SK-N-SH (cell line): ENCODE measurements around the gene GPX1. TPM values are rescaled to one million over a fixed set of nuclear protein-coding genes. Genes with fewer than 3 reads are reported as not detected.
"Not testable (repeated sequence)": the region's sequence is repeated elsewhere in the genome, so short reads cannot be mapped to it uniquely, and the experiment has no call there.

Experiments
- CTCF ChIA-PET: fragments of 300-600, 350-600 bp; formaldehyde crosslinking; extraction: SDS; loops from one replicate; lab custom pipeline; 2021; lab: Yijun Ruan, JAX
- POLR2A ChIA-PET: fragments of 350-600 bp; sonication (Branson Sonifier 250); formaldehyde crosslinking; extraction: SDS; loops from one replicate; lab custom pipeline; 2020; ENCODE audit warnings: antibody characterized with exemption, inconsistent platforms; lab: Yijun Ruan, JAX
- DNase-seq: peaks from one replicate; pipeline ENCODE4 v3.0.0; 2012
- H2AFZ ChIP-seq: fragments of 200-600 bp; sonication (generic); 2 replicates; pipeline ENCODE4 v1.8.1; 2016; ENCODE audit warnings: antibody characterized with exemption, mild to moderate bottlenecking, low read depth
- H3F3A ChIP-seq: fragments of 200-600 bp; sonication (generic); replicated peaks from 2 replicates; pipeline ENCODE3; 2016; ENCODE audit warnings: antibody characterized with exemption, mild to moderate bottlenecking; ENCODE audit not compliant: insufficient read depth
- H3K27ac ChIP-seq, 2 experiments: fragments of 200-500 bp in 1 of 2; fragments of 200-600 bp in 1 of 2; sonication (Bioruptor generic) in 1 of 2; sonication (generic), shearing (Covaris generic) in 1 of 2; 2 replicates each; pipeline versions ENCODE4 v1.5.1 to v1.6.1; 2014 to 2016; ENCODE audit warnings: low read depth in 2 of 2, inconsistent platforms in 1 of 2, low read length in 1 of 2, mild to moderate bottlenecking in 1 of 2, mixed read lengths in 1 of 2
- H3K27me3 ChIP-seq: fragments of 200-600 bp; sonication (generic), shearing (Covaris generic); 2 replicates; pipeline ENCODE4 v1.6.1; 2016; ENCODE audit warnings: mixed run types; ENCODE audit not compliant: insufficient read depth
- H3K36me3 ChIP-seq, 2 experiments: fragments of 200-500 bp in 1 of 2; fragments of 200-600 bp in 1 of 2; sonication (Bioruptor generic) in 1 of 2; sonication (generic) in 1 of 2; replicated peaks in 1 of 2; 2 replicates each; pipeline versions ENCODE3 to v1.5.1; 2014 to 2016; ENCODE audit warnings: low read length in 1 of 2, mild to moderate bottlenecking in 1 of 2; ENCODE audit not compliant: insufficient read depth in 2 of 2, control insufficient read depth in 1 of 2
- H3K4me1 ChIP-seq, 2 experiments: fragments of 200-500 bp in 1 of 2; fragments of 200-600 bp in 1 of 2; sonication (Bioruptor generic) in 1 of 2; sonication (generic), shearing (Covaris generic) in 1 of 2; 2 replicates each; pipeline versions ENCODE4 v1.5.1 to v1.6.1; 2014 to 2016; ENCODE audit warnings: low read depth in 1 of 2, low read length in 1 of 2, mixed run types in 1 of 2; ENCODE audit not compliant: insufficient read depth in 2 of 2, control insufficient read depth in 1 of 2
- H3K4me2 ChIP-seq: fragments of 200-600 bp; sonication (generic), shearing (Covaris generic); 2 replicates; pipeline ENCODE4 v1.6.1; 2017; ENCODE audit warnings: mixed run types
- H3K4me3 ChIP-seq, 2 experiments: fragments of 200-500 bp in 1 of 2; fragments of 200-600 bp in 1 of 2; sonication (Bioruptor generic) in 1 of 2; sonication (generic), shearing (Covaris generic) in 1 of 2; 2 replicates each; pipeline versions ENCODE4 v1.5.1 to v1.8.1; 2014 to 2016; ENCODE audit warnings: low read depth in 2 of 2, inconsistent platforms in 1 of 2, low read length in 1 of 2, mild to moderate bottlenecking in 1 of 2, mixed read lengths in 1 of 2, moderate library complexity in 1 of 2
- H3K79me2 ChIP-seq: fragments of 200-600 bp; sonication (generic); 2 replicates; pipeline ENCODE4 v1.8.1; 2017; ENCODE audit warnings: mild to moderate bottlenecking; ENCODE audit not compliant: insufficient read depth
- H3K9ac ChIP-seq: fragments of 200-600 bp; sonication (generic); 2 replicates; pipeline ENCODE4 v1.6.1; 2017; ENCODE audit warnings: mixed run types
- H3K9me2 ChIP-seq: fragments of 200-600 bp; sonication (generic); 2 replicates; pipeline ENCODE4 v1.6.1; 2017; ENCODE audit warnings: mixed run types
- H3K9me3 ChIP-seq: fragments of 200-600 bp; sonication (generic); 2 replicates; pipeline ENCODE4 v1.6.1; 2017; ENCODE audit warnings: mixed run types, mild to moderate bottlenecking, moderate library complexity
- H4K20me1 ChIP-seq: fragments of 200-600 bp; sonication (generic); 2 replicates; pipeline ENCODE4 v1.6.1; 2017; ENCODE audit warnings: mild to moderate bottlenecking, mixed run types; ENCODE audit not compliant: insufficient read depth
- ELF1 ChIP-seq: IDR thresholded peaks from 2 replicates; pipeline ENCODE4 v1.4.0; 2012
- EP300 ChIP-seq, 2 experiments: IDR thresholded peaks; 2 replicates each; pipeline versions ENCODE4 v1.4.0 to v1.6.1; 2012; ENCODE audit warnings: borderline replicate concordance in 1 of 2, low read depth in 1 of 2, low read length in 1 of 2
- EZH2phosphoT487 ChIP-seq: fragments of 200-600 bp; sonication (generic); IDR thresholded peaks from 2 replicates; pipeline ENCODE4 v1.6.1; 2017; ENCODE audit warnings: low read depth, mixed run types, mild to moderate bottlenecking, antibody characterized with exemption, moderate library complexity, borderline replicate concordance
- FOSL2 ChIP-seq: IDR thresholded peaks from 2 replicates; pipeline ENCODE4 v1.4.0; 2012; ENCODE audit warnings: low read depth, mild to moderate bottlenecking, moderate library complexity, borderline replicate concordance
- FOXM1 ChIP-seq: IDR thresholded peaks from 2 replicates; pipeline ENCODE4 v1.4.0; 2012; ENCODE audit warnings: low read depth, mild to moderate bottlenecking
- MXI1 ChIP-seq: IDR thresholded peaks from 2 replicates; pipeline ENCODE4 v1.6.1; 2012; ENCODE audit warnings: mild to moderate bottlenecking, low read depth, low read length, improper control_type of control experiment
- NRF1 ChIP-seq: IDR thresholded peaks from 2 replicates; pipeline ENCODE4 v1.6.1; 2012; ENCODE audit warnings: low read depth, mild to moderate bottlenecking, low read length
- POLR2AphosphoS5 ChIP-seq: IDR thresholded peaks from 2 replicates; pipeline ENCODE4 v1.6.1; 2012; ENCODE audit warnings: low read depth, low read length
- RAD21 ChIP-seq: IDR thresholded peaks from 2 replicates; pipeline ENCODE4 v1.6.1; 2012; ENCODE audit warnings: mild to moderate bottlenecking, low read length
- TCF12 ChIP-seq: IDR thresholded peaks from 2 replicates; pipeline ENCODE4 v1.4.0; 2012
- TEAD4 ChIP-seq: IDR thresholded peaks from 2 replicates; pipeline ENCODE4 v1.4.0; 2012; ENCODE audit warnings: mild to moderate bottlenecking, borderline replicate concordance; ENCODE audit not compliant: insufficient read depth
- YY1 ChIP-seq: IDR thresholded peaks from 2 replicates; pipeline ENCODE4 v1.4.0; 2012; ENCODE audit warnings: low read depth, mild to moderate bottlenecking
- WGBS: methylation state at CpG from one replicate; pipeline ENCODE4 v1.1.6; 2017; ENCODE audit warnings: low lambda C conversion rate; 5-methylcytosine and 5-hydroxymethylcytosine counted together
- polyA plus RNA-seq, 3 experiments: library from polyadenylated mRNA; depleted of rRNA; stranded (reverse); fragments of >200 nt; gene quantifications; 2 replicates each; pipeline ENCODE4 v1.2.3, GENCODE V29; 2012
- TF ChIP-seq, protein P1 (sequence below): fragments of 200-600 bp; sonication (generic); IDR thresholded peaks from 2 replicates; pipeline ENCODE4 v1.6.1; 2017; ENCODE audit warnings: antibody characterized with exemption, mild to moderate bottlenecking, moderate library complexity
- TF ChIP-seq, protein P2 (sequence below): IDR thresholded peaks from 2 replicates; pipeline ENCODE4 v1.4.0; 2012; ENCODE audit warnings: low read depth

Gene GPX1
- polyA plus RNA-seq, 1 of the 3 experiments (the other 2 are of a cell fraction), result 815 TPM

DNA sequence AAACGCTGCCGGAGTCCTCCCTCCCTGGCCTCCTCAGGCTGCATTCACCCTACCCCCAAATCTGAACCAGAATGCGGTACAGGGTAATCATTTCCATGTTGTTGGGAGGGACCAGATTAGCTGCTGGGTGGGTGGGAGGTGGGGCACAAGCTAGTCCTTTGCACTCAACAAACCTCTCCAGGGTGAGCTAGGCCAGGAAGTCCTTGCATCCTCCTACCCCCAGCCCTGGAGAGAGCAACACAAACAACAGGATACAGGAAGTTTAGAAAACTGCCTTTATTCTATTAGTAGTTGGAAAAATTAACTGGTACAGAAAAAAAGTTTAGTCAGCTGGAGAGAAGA is 702 bp upstream of the GPX1 start (continued):
- no peak for TF ChIP-seq POLR2AphosphoS5
- TF ChIP-seq, protein P1, sequence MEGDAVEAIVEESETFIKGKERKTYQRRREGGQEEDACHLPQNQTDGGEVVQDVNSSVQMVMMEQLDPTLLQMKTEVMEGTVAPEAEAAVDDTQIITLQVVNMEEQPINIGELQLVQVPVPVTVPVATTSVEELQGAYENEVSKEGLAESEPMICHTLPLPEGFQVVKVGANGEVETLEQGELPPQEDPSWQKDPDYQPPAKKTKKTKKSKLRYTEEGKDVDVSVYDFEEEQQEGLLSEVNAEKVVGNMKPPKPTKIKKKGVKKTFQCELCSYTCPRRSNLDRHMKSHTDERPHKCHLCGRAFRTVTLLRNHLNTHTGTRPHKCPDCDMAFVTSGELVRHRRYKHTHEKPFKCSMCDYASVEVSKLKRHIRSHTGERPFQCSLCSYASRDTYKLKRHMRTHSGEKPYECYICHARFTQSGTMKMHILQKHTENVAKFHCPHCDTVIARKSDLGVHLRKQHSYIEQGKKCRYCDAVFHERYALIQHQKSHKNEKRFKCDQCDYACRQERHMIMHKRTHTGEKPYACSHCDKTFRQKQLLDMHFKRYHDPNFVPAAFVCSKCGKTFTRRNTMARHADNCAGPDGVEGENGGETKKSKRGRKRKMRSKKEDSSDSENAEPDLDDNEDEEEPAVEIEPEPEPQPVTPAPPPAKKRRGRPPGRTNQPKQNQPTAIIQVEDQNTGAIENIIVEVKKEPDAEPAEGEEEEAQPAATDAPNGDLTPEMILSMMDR, result no peak

DNA sequence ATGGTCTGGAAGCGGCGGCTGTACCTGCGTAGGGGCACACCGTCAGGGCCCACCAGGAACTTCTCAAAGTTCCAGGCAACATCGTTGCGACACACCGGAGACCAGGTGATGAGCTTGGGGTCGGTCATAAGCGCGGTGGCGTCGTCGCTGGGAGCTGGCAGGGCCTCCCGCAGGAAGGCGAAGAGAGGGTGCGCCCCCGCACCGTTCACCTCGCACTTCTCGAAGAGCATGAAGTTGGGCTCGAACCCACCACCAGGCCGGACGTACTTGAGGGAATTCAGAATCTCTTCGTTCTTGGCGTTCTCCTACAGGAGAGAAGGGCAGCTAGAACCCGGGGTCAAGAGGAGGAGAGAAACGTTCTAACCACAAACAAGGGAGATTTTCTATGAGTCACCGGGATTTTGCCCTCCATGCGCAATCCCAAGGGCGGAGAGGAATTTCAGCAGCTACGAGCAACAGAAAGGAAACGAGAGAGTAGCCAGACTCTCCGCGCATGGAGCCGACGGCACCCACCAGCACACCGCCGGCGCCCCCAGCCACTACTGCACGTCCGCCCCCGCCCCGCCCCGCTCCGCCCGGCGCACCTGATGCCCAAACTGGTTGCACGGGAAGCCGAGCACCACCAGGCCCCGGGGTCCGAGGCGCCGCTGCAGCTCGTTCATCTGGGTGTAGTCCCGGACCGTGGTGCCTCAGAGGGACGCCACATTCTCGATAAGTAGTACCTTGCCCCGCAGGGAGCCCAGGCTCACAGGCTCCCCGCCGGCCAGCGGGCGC is 523 bp downstream of the GPX1 start:
- Histone ChIP-seq H3K4me1 (peaks cover 20 to 25% of the 10 kb centered on the region in 2 experiments; a peak in 3 of 4 replicates), H3K4me2 (peak overlapping the region; percentile 89), H3K79me2 (peaks cover 46% of the 10 kb centered on the region), H3K9ac (peak overlapping the region; percentile 92), H3K27ac (peak overlapping the region; percentile 89 to 97), H3K4me3 (peak overlapping the region; percentile 57 to 80), H3K36me3 (peaks cover 22 to 58% of the 10 kb centered on the region in 2 experiments), H3F3A (peaks cover 51% of the 10 kb centered on the region)
- ChIA-PET POLR2A (interaction anchor here (0.7 to 1.6 kb wide), 3 partner anchors 18 to 337 kb away, joined by 3 read pairs; partner anchors contain the start of genes RHOA, TCTA and USP4), CTCF (interaction anchor here (0.7 to 1.7 kb wide), 5 partner anchors 8 to 263 kb away, joined by 3 to 5 read pairs (median 4); partner anchors contain the start of gene KLHDC8B)
- DNase-seq, result peak; percentile 61
- not testable (repeated sequence) for H3K27me3 ChIP-seq, H3K9me3 ChIP-seq, H2AFZ ChIP-seq, H3K9me2 ChIP-seq, H4K20me1 ChIP-seq
- TF ChIP-seq FOSL2, result 0 out of 2 replicates have a peak, but pooled peaks have one; percentile 31
- 20% methylated on average over 27 of the region's 63 CpGs for WGBS

DNA sequence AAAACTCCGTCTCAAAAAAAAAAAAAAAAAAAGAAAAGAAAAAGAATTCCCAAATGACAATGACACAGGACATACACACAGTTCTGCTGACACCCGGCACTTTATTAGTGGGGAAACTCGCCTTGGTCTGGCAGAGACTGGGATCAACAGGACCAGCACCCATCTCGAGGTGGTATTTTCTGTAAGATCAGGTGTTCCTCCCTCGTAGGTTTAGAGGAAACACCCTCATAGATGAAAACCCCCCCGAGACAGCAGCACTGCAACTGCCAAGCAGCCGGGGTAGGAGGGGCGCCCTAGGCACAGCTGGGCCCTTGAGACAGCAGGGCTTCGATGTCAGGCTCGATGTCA is 1.1 kb downstream of the GPX1 start:
- CTCF ChIA-PET, result interaction anchor here (1.0 to 1.7 kb wide), 3 partner anchors 17 to 186 kb away, joined by 4 to 5 read pairs (median 4); partner anchors contain the start of gene KLHDC8B
- peak overlapping the region; percentile 92; the same call in 1 of the 2 replicates for H3K9ac ChIP-seq
- peak overlapping the region; percentile 89 for H3K4me2 ChIP-seq
- DNase-seq, H3K9me3 ChIP-seq, H3K9me2 ChIP-seq, H4K20me1 ChIP-seq, H2AFZ ChIP-seq, H3K27me3 ChIP-seq: not testable (repeated sequence)
- H3K4me1 ChIP-seq, result peaks cover 20 to 25% of the 10 kb centered on the region in 2 experiments; a peak in 3 of 4 replicates
- POLR2A ChIA-PET, result interaction anchor here (0.7 to 1.0 kb wide), 2 partner anchors 17 to 55 kb away, joined by 3 read pairs; partner anchors contain the start of genes RHOA, TCTA and USP4
- H3K4me3 ChIP-seq, result peak overlapping the region; percentile 57 to 80
- peak overlapping the region in 1 of 2 experiments; percentile 89; a peak in 1 of 4 replicates for H3K27ac ChIP-seq
- H3K36me3 ChIP-seq, result peaks cover 22 to 53% of the 10 kb centered on the region in 2 experiments
- peaks cover 41% of the 10 kb centered on the region for H3K79me2 ChIP-seq
- peaks cover 53% of the 10 kb centered on the region for H3F3A ChIP-seq
- 66% methylated on average over 5 of the region's 10 CpGs for WGBS

DNA sequence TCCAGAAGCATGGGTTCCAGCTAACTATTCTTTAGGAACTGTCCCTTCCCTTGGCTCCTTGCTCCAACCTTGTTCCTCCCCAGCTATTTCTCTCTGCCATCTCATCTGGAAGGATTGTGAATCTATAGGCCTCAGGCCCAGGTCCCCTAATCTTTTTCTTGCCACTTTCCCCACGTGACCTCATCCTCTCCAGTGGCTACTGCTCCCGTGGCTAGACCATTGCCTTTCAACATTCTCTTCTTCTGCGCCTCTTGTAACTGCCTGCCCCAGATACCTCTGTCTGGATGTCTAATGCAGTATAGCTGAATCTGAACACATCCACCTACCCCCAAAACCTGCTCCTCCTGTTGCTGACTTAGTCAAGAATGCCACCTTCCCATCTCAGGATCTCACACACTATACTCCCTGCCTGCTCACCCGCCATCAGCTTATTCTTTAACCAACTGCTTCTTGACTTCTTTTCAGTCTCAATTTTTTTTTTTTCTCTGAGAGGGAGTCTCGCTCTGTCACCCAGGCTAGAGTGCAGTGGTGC is 5.2 kb downstream of the GPX1 start:
- ChIA-PET CTCF (interaction anchor here (1.2 kb wide), 1 partner anchor 13 kb away, joined by 3 read pairs; no protein-coding TSS in a partner anchor), POLR2A (no interaction called here)
- Histone ChIP-seq H3K27me3 (no peaks in the 10 kb centered on the region), H3K4me3 (no peak overlapping the region), H3F3A (peaks cover 21% of the 10 kb centered on the region), H3K4me2 (no peak overlapping the region), H3K4me1 (peaks cover 0 to 11% of the 10 kb centered on the region in 2 experiments; a peak in 2 of 4 replicates), H3K36me3 (peaks cover 6 to 23% of the 10 kb centered on the region in 2 experiments), H3K9me3 (no peaks in the 10 kb centered on the region), H2AFZ (no peak overlapping the region), H3K9ac (no peak overlapping the region), H3K79me2 (peaks cover 23% of the 10 kb centered on the region), H4K20me1 (no peaks in the 10 kb centered on the region), H3K27ac (no peak overlapping the region), H3K9me2 (no peaks in the 10 kb centered on the region)
- 97% methylated on average over 5 of the region's 5 CpGs for WGBS
- no peak for DNase-seq
- no peak for TF ChIP-seq TCF12
- no peak for TF ChIP-seq ELF1
- TF ChIP-seq NRF1, result no peak
- no peak for TF ChIP-seq FOXM1
- no peak for TF ChIP-seq MXI1
- no peak for TF ChIP-seq EP300 (IDR thresholded peaks at IDR 0.05; ENCODE audit: borderline replicate concordance in 1 of 2, low read depth in 1 of 2, low read length in 1 of 2)
- no peak for TF ChIP-seq EZH2phosphoT487
- TF ChIP-seq YY1, result no peak
- no peak for TF ChIP-seq TEAD4
- TF ChIP-seq, protein P1, result no peak
- TF ChIP-seq, protein P2, sequence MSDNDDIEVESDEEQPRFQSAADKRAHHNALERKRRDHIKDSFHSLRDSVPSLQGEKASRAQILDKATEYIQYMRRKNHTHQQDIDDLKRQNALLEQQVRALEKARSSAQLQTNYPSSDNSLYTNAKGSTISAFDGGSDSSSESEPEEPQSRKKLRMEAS, result no peak
- no peak for TF ChIP-seq RAD21
